Upper lobe of left lung (tissue), 4 donors: ENCODE measurements around the gene RGS7.

ENCODE experiments used
- EP300 ChIP-seq, 4 donors: sonication (generic); formaldehyde crosslinking; IDR thresholded peaks; one replicate each; pipeline ENCODE4 v1.5.1; 2017; ENCODE audit warnings: antibody characterized with exemption in 4 of 4, control low read depth in 2 of 4
- POLR2A ChIP-seq, 4 donors: fragments of 450-650 bp; IDR thresholded peaks; one replicate each; pipeline ENCODE4 v1.5.1; 2016 to 2017; ENCODE audit warnings: antibody characterized with exemption in 4 of 4, mild to moderate bottlenecking in 2 of 4
- POLR2AphosphoS5 ChIP-seq, 2 donors: sonication (generic); formaldehyde crosslinking; IDR thresholded peaks; one replicate each; pipeline ENCODE4 v1.5.1; 2017; ENCODE audit warnings: antibody characterized with exemption in 2 of 2
- TF ChIP-seq, protein P1 (sequence below), 6 experiments: fragments of 450-650 bp in 4 of 6; fragments of 200-600 bp in 2 of 6; sonication (generic) in 2 of 6; IDR thresholded peaks; one replicate each; pipeline ENCODE4 v1.5.1; 2016 to 2019; ENCODE audit warnings: antibody characterized with exemption in 6 of 6

DNA sequence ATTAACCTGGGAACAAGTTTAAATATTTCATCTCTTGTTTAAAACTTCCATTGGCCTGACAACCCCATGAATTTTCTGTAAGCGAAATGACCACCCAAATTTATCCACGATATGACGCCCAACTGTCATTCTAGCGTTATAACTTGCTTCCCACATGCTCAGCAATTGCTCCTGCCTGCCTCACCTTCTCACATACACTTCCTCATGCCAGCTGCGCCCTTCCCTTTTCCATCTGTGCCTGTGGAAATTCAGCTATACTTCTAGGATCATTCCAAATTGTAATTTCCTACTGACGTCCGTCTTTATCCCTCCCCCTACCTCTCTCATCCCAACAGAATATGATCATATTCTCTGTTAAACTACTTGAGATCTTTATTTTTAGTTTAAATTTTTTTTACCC, 248.0 kb downstream of the RGS7 start:
- TF ChIP-seq POLR2A (IDR thresholded peaks at IDR 0.05), result no peak
- TF ChIP-seq, protein P1, sequence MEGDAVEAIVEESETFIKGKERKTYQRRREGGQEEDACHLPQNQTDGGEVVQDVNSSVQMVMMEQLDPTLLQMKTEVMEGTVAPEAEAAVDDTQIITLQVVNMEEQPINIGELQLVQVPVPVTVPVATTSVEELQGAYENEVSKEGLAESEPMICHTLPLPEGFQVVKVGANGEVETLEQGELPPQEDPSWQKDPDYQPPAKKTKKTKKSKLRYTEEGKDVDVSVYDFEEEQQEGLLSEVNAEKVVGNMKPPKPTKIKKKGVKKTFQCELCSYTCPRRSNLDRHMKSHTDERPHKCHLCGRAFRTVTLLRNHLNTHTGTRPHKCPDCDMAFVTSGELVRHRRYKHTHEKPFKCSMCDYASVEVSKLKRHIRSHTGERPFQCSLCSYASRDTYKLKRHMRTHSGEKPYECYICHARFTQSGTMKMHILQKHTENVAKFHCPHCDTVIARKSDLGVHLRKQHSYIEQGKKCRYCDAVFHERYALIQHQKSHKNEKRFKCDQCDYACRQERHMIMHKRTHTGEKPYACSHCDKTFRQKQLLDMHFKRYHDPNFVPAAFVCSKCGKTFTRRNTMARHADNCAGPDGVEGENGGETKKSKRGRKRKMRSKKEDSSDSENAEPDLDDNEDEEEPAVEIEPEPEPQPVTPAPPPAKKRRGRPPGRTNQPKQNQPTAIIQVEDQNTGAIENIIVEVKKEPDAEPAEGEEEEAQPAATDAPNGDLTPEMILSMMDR (IDR thresholded peaks at IDR 0.05), result no peak
- TF ChIP-seq POLR2AphosphoS5 (IDR thresholded peaks at IDR 0.05), result no peak
- TF ChIP-seq EP300 (IDR thresholded peaks at IDR 0.05), result no peak
